Activated CD8-positive, alpha-beta T cell treated with anti-CD3 and anti-CD28 coated beads for 36 hours (primary cell): ENCODE results near the gene GBF1. TPM values are rescaled to one million over a fixed set of nuclear protein-coding genes. Genes with fewer than 3 reads are reported as not detected.

ENCODE experiments used
- ATAC-seq: fragments of 200-7000 bp; cut with Tn5 transposase; one replicate; pipeline ENCODE4 v1.10.0; 2021; ENCODE audit warnings: mild to moderate bottlenecking, moderate library complexity
- CTCF ChIA-PET: fragments of 350-600 bp; sonication (Branson Sonifier 250); formaldehyde crosslinking; loops from one replicate; lab custom pipeline; 2021; ENCODE audit warnings: antibody characterized with exemption; lab: Charles Lee
- POLR2A ChIA-PET: fragments of 350-600 bp; sonication (Branson Sonifier 250); formaldehyde crosslinking; loops from one replicate; lab custom pipeline; 2021; ENCODE audit warnings: antibody characterized with exemption; lab: Charles Lee
- DNase-seq: peaks from one replicate; pipeline ENCODE4 v3.0.0-alpha.2; 2020
- H3K27ac Mint-ChIP-seq: one replicate; pipeline ENCODE4 v1.8.0; 2021; ENCODE audit warnings: mild to moderate bottlenecking, mixed read lengths
- H3K27me3 Mint-ChIP-seq: one replicate; pipeline ENCODE4 v1.8.0; 2021; ENCODE audit warnings: mixed read lengths
- H3K36me3 Mint-ChIP-seq: one replicate; pipeline ENCODE4 v1.8.0; 2021; ENCODE audit warnings: low read depth, mixed read lengths
- H3K4me1 Mint-ChIP-seq: one replicate; pipeline ENCODE4 v1.8.0; 2021; ENCODE audit warnings: low read depth, mixed read lengths
- H3K4me3 Mint-ChIP-seq: one replicate; pipeline ENCODE4 v1.8.0; 2021; ENCODE audit warnings: mild to moderate bottlenecking, moderate library complexity, mixed read lengths
- H3K9me3 Mint-ChIP-seq: one replicate; pipeline ENCODE4 v1.8.0; 2021; ENCODE audit warnings: mixed read lengths
- CTCF ChIP-seq: fragments of 200-600 bp; IDR thresholded peaks from one replicate; pipeline ENCODE4 v1.8.0; 2022; ENCODE audit warnings: antibody characterized with exemption, mild to moderate bottlenecking
- intact Hi-C: fragments of 100-400 bp; cut with micrococcal nuclease; formaldehyde crosslinking; loops from one replicate; pipeline ENCODE4 v1.10.0; 2022
- total RNA-seq, 2 experiments: library from RNA; stranded (reverse); gene quantifications; one replicate each; pipeline ENCODE4 v1.2.3, GENCODE V29; 2021

Gene GBF1
- total RNA-seq, 2 experiments from 2014 or later, result 25.4 to 28.2 TPM

GRCh38 chr10:102326031-102326430, 80.7 kb downstream of the GBF1 start:
- ATAC-seq, result no peak
- intact Hi-C loops, result no loop called here
- no peak for TF ChIP-seq CTCF

GRCh38 chr10:102327002-102327401, 81.7 kb downstream of the GBF1 start:
- H3K4me3 Mint-ChIP-seq, result no peak overlapping the region
- TF ChIP-seq CTCF, result no peak
- POLR2A ChIA-PET, result interaction anchor here (0.5 kb wide), 1 partner anchor 59 kb away, joined by 3 read pairs; no protein-coding TSS in a partner anchor
- ATAC-seq (no peak), DNase-seq (no peak)
- peaks cover 13% of the 10 kb centered on the region for H3K4me1 Mint-ChIP-seq
- H3K9me3 Mint-ChIP-seq, result no peaks in the 10 kb centered on the region
- H3K27me3 Mint-ChIP-seq, result no peaks in the 10 kb centered on the region
- no peak overlapping the region for H3K27ac Mint-ChIP-seq
- intact Hi-C loops, result no loop called here
- CTCF ChIA-PET, result interaction anchor here (0.9 to 5.7 kb wide), 4 partner anchors 25 to 96 kb away, joined by 3 to 34 read pairs (median 4); no protein-coding TSS in a partner anchor
- H3K36me3 Mint-ChIP-seq, result no peaks in the 10 kb centered on the region

More at GRCh38 chr10:102326031-102326430, 80.7 kb downstream of the GBF1 start:
- Mint-ChIP-seq H3K36me3 (no peaks in the 10 kb centered on the region), H3K4me1 (peaks cover 13% of the 10 kb centered on the region), H3K27me3 (no peaks in the 10 kb centered on the region), H3K9me3 (no peaks in the 10 kb centered on the region), H3K4me3 (no peak overlapping the region), H3K27ac (no peak overlapping the region)
- CTCF ChIA-PET, result interaction anchor here (1.6 to 5.7 kb wide), 4 partner anchors 27 to 154 kb away, joined by 3 to 34 read pairs (median 4); no protein-coding TSS in a partner anchor
- POLR2A ChIA-PET, result no interaction called here
- no peak for DNase-seq

- H3K9me3 Mint-ChIP-seq, result no peaks in the 10 kb centered on the region
- ChIA-PET POLR2A (interaction anchor here (0.5 kb wide), 1 partner anchor 58 kb away, joined by 3 read pairs; no protein-coding TSS in a partner anchor), CTCF (interaction anchor here (0.9 to 5.7 kb wide), 6 partner anchors 15 to 97 kb away, joined by 3 to 34 read pairs (median 4); no protein-coding TSS in a partner anchor)
- no peak overlapping the region for H3K27ac Mint-ChIP-seq
- H3K36me3 Mint-ChIP-seq, result peaks cover 1% of the 10 kb centered on the region
- no peak for TF ChIP-seq CTCF
- H3K4me1 Mint-ChIP-seq, result peaks cover 6% of the 10 kb centered on the region
- H3K4me3 Mint-ChIP-seq, result no peak overlapping the region
- DNase-seq (no peak), ATAC-seq (no peak)
- no peaks in the 10 kb centered on the region for H3K27me3 Mint-ChIP-seq
- intact Hi-C loops, result no loop called here
Measured at GRCh38 chr10:102327641-102328040, 82.3 kb downstream of the GBF1 start.

- Mint-ChIP-seq H3K27me3 (no peaks in the 10 kb centered on the region), H3K4me1 (peaks cover 6% of the 10 kb centered on the region), H3K9me3 (no peaks in the 10 kb centered on the region), H3K36me3 (peaks cover 4% of the 10 kb centered on the region), H3K4me3 (no peak overlapping the region), H3K27ac (no peak overlapping the region)
- ATAC-seq (no peak), DNase-seq (no peak)
- POLR2A ChIA-PET, result no interaction called here
- intact Hi-C loops, result no loop called here
- TF ChIP-seq CTCF, result no peak
- CTCF ChIA-PET, result interaction anchor here (1.1 to 1.4 kb wide), 3 partner anchors 14 to 102 kb away, joined by 3 to 4 read pairs (median 3); no protein-coding TSS in a partner anchor
Measured at GRCh38 chr10:102332772-102333171, 87.4 kb downstream of the GBF1 start.

- POLR2A ChIA-PET, result interaction anchor here (0.6 kb wide), 1 partner anchor 104 kb away, joined by 3 read pairs; no protein-coding TSS in a partner anchor
Measured at GRCh38 chr10:102334101-102334500, 88.8 kb downstream of the GBF1 start.

More at GRCh38 chr10:102334101-102334500, 88.8 kb downstream of the GBF1 start:
- no peaks in the 10 kb centered on the region for H3K9me3 Mint-ChIP-seq
- no peaks in the 10 kb centered on the region for H3K27me3 Mint-ChIP-seq
- TF ChIP-seq CTCF, result no peak
- DNase-seq (no peak), ATAC-seq (no peak)
- H3K4me3 Mint-ChIP-seq, result no peak overlapping the region
- H3K27ac Mint-ChIP-seq, result no peak overlapping the region
- CTCF ChIA-PET, result interaction anchor here (1.3 to 4.9 kb wide), 3 partner anchors 13 to 165 kb away, joined by 4 to 35 read pairs (median 5); no protein-coding TSS in a partner anchor
- H3K4me1 Mint-ChIP-seq, result peaks cover 14% of the 10 kb centered on the region
- H3K36me3 Mint-ChIP-seq, result peaks cover 7% of the 10 kb centered on the region
- intact Hi-C loops, result no loop called here
